SJCRH30 (cell line): ENCODE measurements around the gene TMEM201. TPM values are rescaled to one million over a fixed set of nuclear protein-coding genes. Genes with fewer than 3 reads are reported as not detected.
"Not testable (repeated sequence)": the region's sequence is repeated elsewhere in the genome, so short reads cannot be mapped to it uniquely, and the experiment has no call there.

ENCODE experiments used
- DNase-seq, 2 experiments: peaks; one replicate each; pipeline ENCODE4 v3.0.0-alpha.2; 2015 to 2020
- H3K27ac ChIP-seq: fragments of 250-450 bp; sonication (Bioruptor Pico); 2 replicates; pipeline ENCODE4 v1.5.1; 2020; ENCODE audit warnings: mild to moderate bottlenecking, moderate library complexity
- H3K27me3 ChIP-seq: fragments of 250-450 bp; sonication (Bioruptor Pico); 2 replicates; pipeline ENCODE4 v1.5.1; 2020; ENCODE audit warnings: mild to moderate bottlenecking, moderate library complexity
- H3K36me3 ChIP-seq: fragments of 250-450 bp; sonication (Bioruptor Pico); 2 replicates; pipeline ENCODE4 v1.5.1; 2020; ENCODE audit warnings: mild to moderate bottlenecking, moderate library complexity
- H3K4me1 ChIP-seq: fragments of 250-450 bp; sonication (Bioruptor Pico); 2 replicates; pipeline ENCODE4 v1.5.1; 2020; ENCODE audit warnings: mild to moderate bottlenecking, moderate library complexity
- H3K4me3 ChIP-seq: fragments of 250-450 bp; sonication (Bioruptor Pico); 2 replicates; pipeline ENCODE4 v1.5.1; 2020; ENCODE audit warnings: mild to moderate bottlenecking, moderate library complexity
- H3K9me3 ChIP-seq: fragments of 250-450 bp; sonication (Bioruptor Pico); replicated peaks from 2 replicates; pipeline ENCODE4 v1.5.1; 2020; ENCODE audit warnings: mild to moderate bottlenecking, moderate library complexity
- total RNA-seq: library from RNA; depleted of rRNA; stranded (reverse); fragments of >200 nt; shearing (Covaris generic); gene quantifications from 2 replicates; pipeline ENCODE4 v1.2.3, GENCODE V29; 2014

The TMEM201 gene
- total RNA-seq, 1 experiment from 2014 or later, result 43.1 TPM

GRCh38 chr1:9560090-9560489 is 28.6 kb upstream of the TMEM201 start:
- not testable (repeated sequence) for H3K9me3 ChIP-seq, H3K27ac ChIP-seq

GRCh38 chr1:9561429-9561828 is 27.3 kb upstream of the TMEM201 start:
- DNase-seq, result peak; percentile 61 to 85
- Histone ChIP-seq H3K9me3 (no peaks in the 10 kb centered on the region), H3K27ac (peak overlapping the region; percentile 23)

More at GRCh38 chr1:9560090-9560489, 28.6 kb upstream of the TMEM201 start:
- DNase-seq, H3K4me3 ChIP-seq, H3K4me1 ChIP-seq, H3K27me3 ChIP-seq: not testable (repeated sequence)
- H3K36me3 ChIP-seq, result peaks cover 43% of the 10 kb centered on the region

GRCh38 chr1:9569267-9569666 is 19.4 kb upstream of the TMEM201 start:
- H3K27ac ChIP-seq, result no peak overlapping the region
- no peak for DNase-seq
- H3K27me3 ChIP-seq, result no peaks in the 10 kb centered on the region
- no peak overlapping the region for H3K4me3 ChIP-seq
- no peaks in the 10 kb centered on the region for H3K9me3 ChIP-seq
- H3K4me1 ChIP-seq, result no peaks in the 10 kb centered on the region
- H3K36me3 ChIP-seq, result peaks cover 12% of the 10 kb centered on the region

More at GRCh38 chr1:9561429-9561828, 27.3 kb upstream of the TMEM201 start:
- Histone ChIP-seq H3K4me1 (peaks cover 8% of the 10 kb centered on the region; the same call in 1 of the 2 replicates), H3K4me3 (no peak overlapping the region), H3K36me3 (peaks cover 30% of the 10 kb centered on the region), H3K27me3 (no peaks in the 10 kb centered on the region)

- not testable (repeated sequence) for DNase-seq
These were observed 17.7 kb upstream of the TMEM201 start for GRCh38 chr1:9570886-9571529.

GRCh38 chr1:9573723-9574122 is 15.0 kb upstream of the TMEM201 start:
- DNase-seq, result peak in 1 of 2 experiments; percentile 36
- Histone ChIP-seq H3K4me3 (no peak overlapping the region), H3K36me3 (peaks cover 25% of the 10 kb centered on the region), H3K9me3 (no peaks in the 10 kb centered on the region), H3K27me3 (no peaks in the 10 kb centered on the region), H3K27ac (no peak overlapping the region), H3K4me1 (no peaks in the 10 kb centered on the region)

More at GRCh38 chr1:9570886-9571529, 17.7 kb upstream of the TMEM201 start:
- peaks cover 20% of the 10 kb centered on the region for H3K36me3 ChIP-seq
- not testable (repeated sequence) for H3K27me3 ChIP-seq, H3K4me1 ChIP-seq, H3K4me3 ChIP-seq, H3K27ac ChIP-seq, H3K9me3 ChIP-seq

- no peak overlapping the region for H3K4me3 ChIP-seq
- no peaks in the 10 kb centered on the region for H3K27me3 ChIP-seq
- no peak overlapping the region for H3K27ac ChIP-seq
- peaks cover 34% of the 10 kb centered on the region for H3K36me3 ChIP-seq
- no peak for DNase-seq
- H3K9me3 ChIP-seq, result no peaks in the 10 kb centered on the region
- H3K4me1 ChIP-seq, result no peaks in the 10 kb centered on the region
These were observed 13.2 kb upstream of the TMEM201 start for GRCh38 chr1:9575486-9575885.

GRCh38 chr1:9576903-9577302 is 11.8 kb upstream of the TMEM201 start:
- Histone ChIP-seq H3K4me1 (no peaks in the 10 kb centered on the region), H3K36me3 (peaks cover 46% of the 10 kb centered on the region), H3K9me3 (no peaks in the 10 kb centered on the region), H3K4me3 (no peak overlapping the region), H3K27ac (no peak overlapping the region), H3K27me3 (no peaks in the 10 kb centered on the region)
- no peak for DNase-seq

- Histone ChIP-seq H3K36me3 (peaks cover 47% of the 10 kb centered on the region), H3K4me3 (no peak overlapping the region), H3K27ac (no peak overlapping the region), H3K4me1 (no peaks in the 10 kb centered on the region), H3K9me3 (no peaks in the 10 kb centered on the region), H3K27me3 (no peaks in the 10 kb centered on the region)
- DNase-seq, result no peak
These were observed 11.3 kb upstream of the TMEM201 start for GRCh38 chr1:9577423-9577822.

GRCh38 chr1:9580942-9581341 is 7.8 kb upstream of the TMEM201 start:
- Histone ChIP-seq H3K27ac (no peak overlapping the region), H3K4me1 (no peaks in the 10 kb centered on the region), H3K36me3 (peaks cover 40% of the 10 kb centered on the region), H3K4me3 (no peak overlapping the region), H3K27me3 (no peaks in the 10 kb centered on the region), H3K9me3 (no peaks in the 10 kb centered on the region)
- no peak for DNase-seq

- Histone ChIP-seq H3K4me3 (no peak overlapping the region), H3K27me3 (no peaks in the 10 kb centered on the region), H3K4me1 (peaks cover 12% of the 10 kb centered on the region), H3K36me3 (peaks cover 19% of the 10 kb centered on the region), H3K27ac (no peak overlapping the region), H3K9me3 (no peaks in the 10 kb centered on the region)
- no peak for DNase-seq
These were observed 2.5 kb upstream of the TMEM201 start for GRCh38 chr1:9586147-9586766.

- no peaks in the 10 kb centered on the region for H3K27me3 ChIP-seq
- H3K4me3 ChIP-seq, result peak overlapping the region; percentile 95
- peak; percentile 38 to 55 for DNase-seq
- H3K4me1 ChIP-seq, result peaks cover 37% of the 10 kb centered on the region
- peak overlapping the region; percentile 57 for H3K27ac ChIP-seq
- peaks cover 5% of the 10 kb centered on the region for H3K36me3 ChIP-seq
- H3K9me3 ChIP-seq, result no peaks in the 10 kb centered on the region
These were observed 520 bp downstream of the TMEM201 start for GRCh38 chr1:9589144-9589718.

GRCh38 chr1:9589719-9590157 is 1.0 kb downstream of the TMEM201 start:
- Histone ChIP-seq H3K4me3 (peak overlapping the region; percentile 95), H3K27me3 (no peaks in the 10 kb centered on the region), H3K4me1 (peaks cover 42% of the 10 kb centered on the region), H3K36me3 (peaks cover 4% of the 10 kb centered on the region), H3K27ac (peak overlapping the region; percentile 57), H3K9me3 (no peaks in the 10 kb centered on the region)
- peak in 1 of 2 experiments; percentile 42 for DNase-seq

GRCh38 chr1:9590201-9590600 is 1.5 kb downstream of the TMEM201 start:
- DNase-seq, result peak; percentile 40 to 54
- Histone ChIP-seq H3K27ac (peak overlapping the region; percentile 37; the same call in 1 of the 2 replicates), H3K4me3 (peak overlapping the region; percentile 95), H3K9me3 (no peaks in the 10 kb centered on the region), H3K36me3 (no peaks in the 10 kb centered on the region), H3K27me3 (no peaks in the 10 kb centered on the region), H3K4me1 (peaks cover 46% of the 10 kb centered on the region)

- H3K9me3 ChIP-seq, result no peaks in the 10 kb centered on the region
- peaks cover under 1% of the 10 kb centered on the region; the same call in 1 of the 2 replicates for H3K36me3 ChIP-seq
- H3K27me3 ChIP-seq, result no peaks in the 10 kb centered on the region
- peak overlapping the region; percentile 37 for H3K27ac ChIP-seq
- DNase-seq, result peak; percentile 68 to 78
- H3K4me1 ChIP-seq, result peaks cover 53% of the 10 kb centered on the region
- H3K4me3 ChIP-seq, result peak overlapping the region; percentile 95
These were observed 2.4 kb downstream of the TMEM201 start for GRCh38 chr1:9590945-9591668.
